Epithelial cell of alveolus of lung (primary cell): Measurements from ENCODE around the gene SNU13. TPM values are rescaled to one million over a fixed set of nuclear protein-coding genes. Genes with fewer than 3 reads are reported as not detected.

Source experiments
- total RNA-seq: library from RNA; depleted of rRNA; stranded (reverse); fragments of >200 nt; gene quantifications from 2 replicates; pipeline ENCODE4 v1.2.1, GENCODE V29; 2015

The SNU13 gene
- 130 and 136 TPM in 2 replicates for total RNA-seq

DNA sequence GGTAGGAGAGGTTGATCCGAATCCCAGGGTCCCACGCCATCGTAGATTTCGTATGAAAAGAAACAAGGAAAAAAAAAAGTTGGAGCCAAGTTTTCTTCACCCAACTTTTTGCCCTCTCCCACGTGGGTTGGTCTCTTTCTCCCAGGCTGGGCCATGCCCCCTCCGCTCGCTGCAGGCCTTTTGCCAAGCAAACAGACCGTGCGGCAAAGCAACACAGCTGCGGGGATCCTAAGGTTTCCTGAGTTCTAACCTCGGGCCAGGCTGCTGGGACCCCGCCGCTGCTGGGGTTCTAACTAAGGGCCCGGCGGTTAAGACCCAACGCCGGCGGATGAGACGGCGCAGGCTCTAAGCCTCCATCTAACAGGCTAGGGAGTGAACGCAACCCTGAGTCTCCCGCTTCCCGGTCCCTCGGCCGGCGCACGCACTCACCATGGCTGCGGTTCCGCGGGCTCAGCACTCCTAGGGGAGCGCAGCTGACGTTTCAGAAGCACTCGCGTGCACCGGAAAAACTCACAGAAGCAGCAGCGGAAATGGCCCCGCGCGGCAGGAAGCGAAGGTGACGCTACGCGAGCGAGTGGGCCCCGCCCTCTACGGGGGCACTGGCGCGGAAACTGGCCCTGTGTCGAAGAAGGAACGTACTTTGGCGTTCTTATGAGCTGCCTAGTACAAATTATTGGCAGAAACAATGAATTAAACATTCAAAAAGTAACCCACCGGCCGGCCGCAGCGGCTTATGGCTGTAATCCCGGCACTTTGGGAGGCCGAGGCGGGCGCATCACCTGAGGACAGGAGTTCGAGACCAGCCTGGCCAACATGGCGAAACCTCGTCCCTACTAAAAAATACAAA lies at the start of gene SNU13:
TSS of gene SNU13 (minus strand) at position 503 of the 847 bp plus-strand sequence. CDS start at position 432, 71 bp downstream.

DNA sequence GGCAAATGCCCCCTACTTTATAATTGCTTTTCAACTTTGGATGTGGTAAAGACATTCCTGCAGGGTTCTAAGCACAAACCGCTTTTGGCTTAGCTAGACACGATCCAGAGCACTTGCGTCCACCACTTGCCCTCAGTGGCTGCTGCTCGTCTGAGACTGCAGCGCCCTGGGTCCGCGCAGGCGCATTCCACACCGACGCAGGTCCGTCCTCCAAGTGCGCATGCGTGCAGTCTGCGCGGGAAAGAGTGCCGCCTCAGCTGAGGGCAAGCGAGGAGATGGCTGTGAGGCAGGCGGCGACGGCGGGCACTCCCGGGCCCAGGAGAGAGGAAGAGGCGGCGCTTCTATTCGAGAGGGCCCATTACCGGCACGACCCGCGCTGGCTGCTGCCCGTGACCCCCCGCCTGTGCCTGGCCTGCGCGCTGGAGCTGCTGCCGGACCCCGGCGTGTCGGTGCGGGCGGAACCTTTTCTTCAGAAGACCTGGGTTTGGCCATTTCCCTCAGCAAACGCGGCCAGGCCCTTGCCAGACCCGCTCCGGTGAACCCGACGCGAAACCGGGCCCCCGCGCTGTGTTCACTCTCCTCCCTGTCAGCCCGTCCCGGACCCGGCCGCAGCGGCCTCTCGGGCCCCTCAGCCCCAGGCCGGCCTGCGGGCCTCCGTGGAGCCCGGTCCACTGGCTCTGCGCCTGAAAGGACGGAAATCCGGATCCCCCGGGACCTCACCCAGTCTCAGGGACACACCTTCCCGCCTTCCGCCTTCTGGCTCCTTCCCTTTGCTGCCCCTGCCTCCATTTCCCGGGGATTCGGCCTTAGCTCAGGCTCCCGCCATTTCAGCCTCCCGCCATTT lies 10.8 kb upstream of the SNU13 start, which contains the start of gene MEI1:
TSS of gene MEI1 (plus strand) at position 240 of the 844 bp plus-strand sequence. CDS start at position 276, 36 bp downstream.

Other genes with a start within 250 kb of the SNU13 start
- 24.3 and 45.7 TPM in 2 replicates for gene TOB2, start 242.1 kb downstream of the SNU13 start, total RNA-seq
- gene PHF5A, start 220.2 kb downstream of the SNU13 start, total RNA-seq: 45.9 and 64.8 TPM in 2 replicates
- gene ACO2, start 219.8 kb downstream of the SNU13 start, total RNA-seq: 62.6 and 84.4 TPM in 2 replicates
- gene POLR3H, start 144.4 kb downstream of the SNU13 start, total RNA-seq: 9.8 and 32.2 TPM in 2 replicates
- gene CSDC2, start 127.9 kb downstream of the SNU13 start, total RNA-seq: 8.1 and 73.0 TPM in 2 replicates
- 49.0 and 58.1 TPM in 2 replicates for gene PMM1, start 99.0 kb downstream of the SNU13 start, total RNA-seq
- gene DESI1, start 67.8 kb downstream of the SNU13 start, total RNA-seq: 20.7 and 30.8 TPM in 2 replicates
- 246 and 336 TPM in 2 replicates for gene XRCC6, start 67.6 kb downstream of the SNU13 start, total RNA-seq
- 4.5 TPM in 1 of 2 replicates, not detected in the other for gene MEI1, start 10.6 kb upstream of the SNU13 start, total RNA-seq
- gene CCDC134, start 111.8 kb upstream of the SNU13 start, total RNA-seq: 7.4 and 8.0 TPM in 2 replicates
- 51.5 and 97.7 TPM in 2 replicates for gene SREBF2, start 144.2 kb upstream of the SNU13 start, total RNA-seq
- not detected in 2 replicates for gene SHISA8, start 226.2 kb upstream of the SNU13 start, total RNA-seq
- 0.08 and 0.26 TPM in 2 replicates for gene TNFRSF13C, start 237.9 kb upstream of the SNU13 start, total RNA-seq